DND-41 (cell line): ENCODE results near the gene SHANK1.

Experiments
- EZH2 ChIP-seq: IDR thresholded peaks from 3 replicates; pipeline ENCODE4 v1.6.1; 2012; ENCODE audit warnings: borderline replicate concordance, low read depth, mild to moderate bottlenecking, moderate library complexity, low read length, inconsistent platforms; ENCODE audit not compliant: severe bottlenecking
- TF ChIP-seq, protein P1 (sequence below): IDR thresholded peaks from 2 replicates; pipeline ENCODE4 v1.5.1; 2012; ENCODE audit warnings: borderline replicate concordance, low read length, moderate library complexity, mild to moderate bottlenecking; ENCODE audit not compliant: poor library complexity, severe bottlenecking; ENCODE audit errors: extremely low read depth

DNA sequence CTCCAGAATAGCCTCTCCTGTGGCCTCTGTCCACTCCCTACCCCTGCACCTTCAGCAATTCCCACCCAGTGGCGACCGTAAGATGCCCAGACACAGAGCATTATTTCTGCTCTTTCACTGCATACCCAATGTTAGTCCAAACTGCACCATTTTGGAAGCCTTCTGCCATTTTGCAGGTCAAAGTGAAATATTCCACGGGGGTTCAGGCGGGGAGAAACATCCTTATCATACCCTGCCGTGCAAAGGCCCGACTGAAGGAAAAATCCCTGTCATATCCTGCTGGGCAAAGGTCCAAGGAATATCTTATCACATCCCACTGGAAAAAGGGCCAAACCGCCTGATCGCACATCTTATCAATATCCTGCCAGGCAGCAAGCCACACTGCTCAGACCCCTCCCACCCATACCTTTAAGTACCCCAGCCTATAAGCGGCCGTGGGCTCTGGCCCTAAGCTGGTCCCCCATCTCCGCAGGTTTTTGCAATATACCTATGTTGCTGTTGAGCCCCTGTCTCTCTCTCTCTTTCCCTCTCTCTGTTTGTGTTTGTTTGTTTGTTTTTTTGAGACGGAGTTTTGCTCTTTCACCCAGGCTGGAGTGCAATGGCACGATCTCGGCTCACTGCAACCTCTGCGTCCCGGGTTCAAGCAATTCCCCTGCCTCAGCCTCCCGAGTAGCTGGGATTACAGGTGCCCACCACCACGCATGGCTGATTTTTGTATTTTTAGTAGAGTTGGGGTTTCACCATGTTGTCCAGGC is 21.8 kb upstream of the SHANK1 start:
- TF ChIP-seq, protein P1, sequence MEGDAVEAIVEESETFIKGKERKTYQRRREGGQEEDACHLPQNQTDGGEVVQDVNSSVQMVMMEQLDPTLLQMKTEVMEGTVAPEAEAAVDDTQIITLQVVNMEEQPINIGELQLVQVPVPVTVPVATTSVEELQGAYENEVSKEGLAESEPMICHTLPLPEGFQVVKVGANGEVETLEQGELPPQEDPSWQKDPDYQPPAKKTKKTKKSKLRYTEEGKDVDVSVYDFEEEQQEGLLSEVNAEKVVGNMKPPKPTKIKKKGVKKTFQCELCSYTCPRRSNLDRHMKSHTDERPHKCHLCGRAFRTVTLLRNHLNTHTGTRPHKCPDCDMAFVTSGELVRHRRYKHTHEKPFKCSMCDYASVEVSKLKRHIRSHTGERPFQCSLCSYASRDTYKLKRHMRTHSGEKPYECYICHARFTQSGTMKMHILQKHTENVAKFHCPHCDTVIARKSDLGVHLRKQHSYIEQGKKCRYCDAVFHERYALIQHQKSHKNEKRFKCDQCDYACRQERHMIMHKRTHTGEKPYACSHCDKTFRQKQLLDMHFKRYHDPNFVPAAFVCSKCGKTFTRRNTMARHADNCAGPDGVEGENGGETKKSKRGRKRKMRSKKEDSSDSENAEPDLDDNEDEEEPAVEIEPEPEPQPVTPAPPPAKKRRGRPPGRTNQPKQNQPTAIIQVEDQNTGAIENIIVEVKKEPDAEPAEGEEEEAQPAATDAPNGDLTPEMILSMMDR = no peak
- TF ChIP-seq EZH2 = no peak
